ELF-1 (cell line): ENCODE measurements around the gene OR51Q1.

Source experiments
- DNase-seq: peaks from one replicate; pipeline ENCODE4 v3.0.0-alpha.2; 2016; ENCODE audit warnings: low read depth, low spot score

OR51Q1 gene

GRCh38 chr11:5421811-5422210, at the start of gene OR51Q1:
Gene OR51Q1 (plus strand): TSS chr11:5422111. CDS start chr11:5422201, 90 bp downstream.
- DNase-seq: no peak

- DNase-seq: peak; percentile 74
Observed at GRCh38 chr11:5380740-5381342, 41.1 kb upstream of the OR51Q1 start.

- DNase-seq: no peak
Observed at GRCh38 chr11:5383576-5383975, 38.3 kb upstream of the OR51Q1 start, which contains the start of gene OR51M1. Gene OR51M1 (plus strand): TSS chr11:5383812. CDS start chr11:5389399, 5,587 bp downstream.

- DNase-seq: no peak
Observed at GRCh38 chr11:5384335-5384734, 37.6 kb upstream of the OR51Q1 start.

- no peak for DNase-seq
Observed at GRCh38 chr11:5390210-5390609, 31.7 kb upstream of the OR51Q1 start.

GRCh38 chr11:5394091-5394490, 27.8 kb upstream of the OR51Q1 start:
- no peak for DNase-seq

GRCh38 chr11:5398936-5399335, 23.0 kb upstream of the OR51Q1 start:
- DNase-seq: no peak

GRCh38 chr11:5405173-5405572, 16.7 kb upstream of the OR51Q1 start:
- no peak for DNase-seq

- DNase-seq: no peak
Observed at GRCh38 chr11:5420993-5421392, 918 bp upstream of the OR51Q1 start.

- no peak for DNase-seq
Observed at GRCh38 chr11:5423131-5423530, 1.2 kb downstream of the OR51Q1 start.

- DNase-seq: no peak
Observed at GRCh38 chr11:5441414-5441813, 19.5 kb downstream of the OR51Q1 start, which contains the start of gene OR51I1. Gene OR51I1 (minus strand): TSS chr11:5441514. CDS start chr11:5441514, 0 bp downstream.

- no peak for DNase-seq
Observed at GRCh38 chr11:5443835-5444393, 22.0 kb downstream of the OR51Q1 start.

- DNase-seq: no peak
Observed at GRCh38 chr11:5449023-5449422, 27.1 kb downstream of the OR51Q1 start, which contains the start of gene OR51I2. Gene OR51I2 (plus strand): TSS chr11:5449323. CDS start chr11:5453489, 4,166 bp downstream.

- DNase-seq: no peak
Observed at GRCh38 chr11:5449432-5449831, 27.5 kb downstream of the OR51Q1 start.

- no peak for DNase-seq
Observed at GRCh38 chr11:5460983-5461621, 39.2 kb downstream of the OR51Q1 start.

GRCh38 chr11:5467527-5467926, 45.6 kb downstream of the OR51Q1 start:
- no peak for DNase-seq
